SU-DHL-6 (cell line): ENCODE measurements around the gene TFPT.

Source experiments
- CTCF ChIP-seq: fragments of 200-600 bp; sonication (generic); IDR thresholded peaks from one replicate; pipeline ENCODE4 v1.5.1; 2017; ENCODE audit warnings: antibody characterized with exemption, mild to moderate bottlenecking, low read length, moderate library complexity; ENCODE audit not compliant: insufficient read depth, poor library complexity, severe bottlenecking
- EZH2phosphoT487 ChIP-seq: fragments of 200-600 bp; sonication (generic), shearing (Covaris generic); conservative IDR thresholded peaks from 2 replicates; pipeline ENCODE4 v1.6.1; 2018; ENCODE audit warnings: mild to moderate bottlenecking, antibody characterized with exemption, low read length, moderate library complexity, mixed read lengths

GRCh38 chr19:54156953-54157352, 41.5 kb upstream of the TFPT start:
- TF ChIP-seq CTCF (no peak), EZH2phosphoT487 (no peak)
